KBM-7 (cell line): Measurements from ENCODE around the gene JPT1.
"Not testable (repeated sequence)": the region's sequence is repeated elsewhere in the genome, so short reads cannot be mapped to it uniquely, and the experiment has no call there.

Source experiments
- DNase-seq: peaks from one replicate; pipeline ENCODE4 v3.0.0-alpha.2; 2015
- in situ Hi-C: fragments of 300-500 bp; cut with MboI; formaldehyde crosslinking; loops from 2 replicates; pipeline ENCODE4 v1.14.3; 2020; ENCODE audit warnings: low sequenced_read_pairs, low pct_unique_long_range_greater_than_20kb, mixed read lengths

The JPT1 gene

GRCh38 chr17:75154195-75155106 lies at the start of gene JPT1:
Gene JPT1 (minus strand): TSS chr17:75154512. CDS start chr17:75154397, 115 bp downstream.
- in situ Hi-C loops: no loop called here
- peak; percentile 99 for DNase-seq

GRCh38 chr17:75199886-75200618 lies 45.7 kb upstream of the JPT1 start:
- in situ Hi-C loops: no loop called here
- DNase-seq: no peak

- in situ Hi-C loops: no loop called here
- DNase-seq: no peak
Observed at GRCh38 chr17:75194879-75195278, 40.6 kb upstream of the JPT1 start.

GRCh38 chr17:75191584-75191983 lies 37.3 kb upstream of the JPT1 start:
- DNase-seq: peak; percentile 45
- in situ Hi-C loops: no loop called here

GRCh38 chr17:75188614-75189013 lies 34.3 kb upstream of the JPT1 start:
- no peak for DNase-seq
- in situ Hi-C loops: no loop called here

- no peak for DNase-seq
- in situ Hi-C loops: no loop called here
Observed at GRCh38 chr17:75183999-75184884, 29.9 kb upstream of the JPT1 start.

DNA sequence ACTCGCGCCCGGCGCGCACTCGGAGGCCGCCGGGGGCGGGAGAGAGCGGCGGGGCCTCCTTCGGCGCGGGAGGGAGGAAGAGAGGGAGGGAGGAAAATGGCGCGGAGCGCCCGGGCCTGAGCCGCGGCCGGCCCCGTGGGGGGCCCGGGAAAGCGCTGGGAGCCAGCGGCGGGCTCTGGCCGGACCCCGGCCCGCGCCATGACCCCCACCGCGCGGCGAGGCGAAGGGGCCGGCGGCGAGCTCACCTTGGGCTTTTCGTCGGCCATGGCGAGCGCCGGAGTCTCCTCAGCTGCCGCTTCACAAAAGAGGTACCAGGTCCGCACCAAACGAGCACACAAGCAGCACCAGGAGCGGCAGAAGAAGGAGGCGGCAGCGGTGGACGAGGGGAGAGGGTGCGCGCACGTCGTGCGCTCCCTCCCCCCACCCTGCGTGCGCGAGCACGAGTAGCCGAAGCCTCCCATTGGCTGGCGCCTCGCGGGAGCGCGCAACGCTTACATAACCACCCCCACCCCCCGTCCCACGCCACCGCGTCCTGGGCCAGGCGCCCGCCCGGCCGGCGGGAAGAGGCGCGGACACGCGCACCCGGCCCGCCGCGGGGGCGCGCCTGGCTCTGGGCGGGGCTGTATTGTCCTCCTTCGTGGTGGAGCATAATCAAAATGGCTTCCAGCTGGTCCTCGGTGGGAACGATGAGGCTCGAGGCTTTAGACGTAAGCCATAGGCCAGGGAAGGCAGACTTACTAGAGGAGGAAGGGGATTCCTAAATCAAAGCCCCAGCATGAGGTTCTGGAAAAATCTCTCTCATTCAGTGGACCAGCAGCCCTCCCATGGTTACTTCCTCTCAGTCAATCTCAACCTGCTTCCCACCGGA lies 28.5 kb upstream of the JPT1 start, which contains the start of gene SUMO2:
TSS of gene SUMO2 (minus strand) at position 391 of the 868 bp plus-strand sequence. CDS start at position 266, 125 bp downstream.
- in situ Hi-C loops: no loop called here
- peak; percentile 98 for DNase-seq

- in situ Hi-C loops: no loop called here
- DNase-seq: no peak
Observed at GRCh38 chr17:75182319-75182568, 27.9 kb upstream of the JPT1 start.

GRCh38 chr17:75181608-75182318 lies 27.5 kb upstream of the JPT1 start:
- in situ Hi-C loops: no loop called here
- peak; percentile 24 for DNase-seq

DNA sequence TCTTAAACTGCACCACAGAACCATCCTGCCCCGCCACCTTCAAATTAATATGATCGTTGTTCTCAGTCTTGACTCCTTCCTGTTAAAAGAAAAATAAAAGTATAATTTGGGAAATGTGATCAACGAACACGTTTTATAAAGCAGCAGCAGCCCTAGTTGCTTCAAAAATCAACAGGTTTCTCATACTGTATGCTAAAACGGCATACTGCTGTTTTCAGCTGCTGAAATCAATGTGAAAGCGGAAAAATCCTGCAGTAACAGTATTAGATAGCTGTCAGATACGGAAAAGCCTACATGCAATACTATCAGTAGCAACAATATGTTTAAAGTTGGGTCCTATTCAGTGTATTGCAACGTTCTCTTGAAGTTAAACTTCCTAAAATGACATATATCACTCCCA lies 26.8 kb upstream of the JPT1 start:
- in situ Hi-C loops: no loop called here

GRCh38 chr17:75178453-75178852 lies 24.1 kb upstream of the JPT1 start:
- in situ Hi-C loops: no loop called here
- no peak for DNase-seq

More for the DNA sequence above, 26.8 kb upstream of the JPT1 start:
- no peak for DNase-seq

DNA sequence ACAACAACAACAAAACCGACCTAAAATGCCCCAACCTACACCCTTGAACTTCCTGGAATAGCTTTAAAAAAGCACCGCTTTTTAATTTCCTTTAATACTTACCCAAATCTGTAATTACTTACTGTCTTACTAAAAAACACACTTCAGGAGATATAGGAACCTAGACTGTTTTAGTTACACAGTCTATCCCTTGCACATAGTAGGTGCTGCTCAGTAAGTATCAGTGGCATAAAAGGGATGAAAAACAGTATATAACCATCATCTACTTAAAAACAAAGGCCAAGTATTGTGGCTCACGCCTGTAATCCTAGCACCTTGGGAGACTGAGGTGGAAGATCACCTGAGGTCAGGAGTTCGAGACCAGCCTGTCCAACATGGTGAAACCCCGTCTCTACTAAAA lies 22.3 kb upstream of the JPT1 start:
- in situ Hi-C loops: no loop called here

DNA sequence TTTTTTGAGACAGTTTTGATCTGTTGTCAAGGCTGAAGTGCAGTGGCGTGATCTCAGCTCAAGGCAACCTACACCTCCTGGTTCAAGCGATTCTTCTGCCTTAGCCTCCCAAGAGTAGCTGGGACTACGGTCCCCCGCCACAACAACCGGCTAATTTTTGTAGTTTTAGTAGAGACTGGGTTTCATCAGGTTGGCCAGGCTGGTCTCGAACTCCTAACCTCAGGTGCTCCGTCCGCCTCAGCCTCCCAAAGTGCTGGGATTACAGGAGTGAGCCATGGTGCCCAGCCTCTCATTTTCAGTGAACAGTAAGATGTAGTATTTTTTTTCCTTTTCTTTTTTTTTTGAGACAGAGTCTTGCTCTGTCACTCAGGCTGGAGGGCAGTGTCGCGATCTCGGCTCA lies 20.7 kb upstream of the JPT1 start:
- DNase-seq: no peak
- in situ Hi-C loops: no loop called here

More for the DNA sequence above, 22.3 kb upstream of the JPT1 start:
- DNase-seq: no peak

GRCh38 chr17:75173526-75173925 lies 19.2 kb upstream of the JPT1 start:
- in situ Hi-C loops: no loop called here
- no peak for DNase-seq

- in situ Hi-C loops: no loop called here
Observed at GRCh38 chr17:75168998-75169397, 14.7 kb upstream of the JPT1 start.

GRCh38 chr17:75164606-75165005 lies 10.3 kb upstream of the JPT1 start:
- in situ Hi-C loops: not testable (repeated sequence)

More at GRCh38 chr17:75168998-75169397, 14.7 kb upstream of the JPT1 start:
- no peak for DNase-seq

DNA sequence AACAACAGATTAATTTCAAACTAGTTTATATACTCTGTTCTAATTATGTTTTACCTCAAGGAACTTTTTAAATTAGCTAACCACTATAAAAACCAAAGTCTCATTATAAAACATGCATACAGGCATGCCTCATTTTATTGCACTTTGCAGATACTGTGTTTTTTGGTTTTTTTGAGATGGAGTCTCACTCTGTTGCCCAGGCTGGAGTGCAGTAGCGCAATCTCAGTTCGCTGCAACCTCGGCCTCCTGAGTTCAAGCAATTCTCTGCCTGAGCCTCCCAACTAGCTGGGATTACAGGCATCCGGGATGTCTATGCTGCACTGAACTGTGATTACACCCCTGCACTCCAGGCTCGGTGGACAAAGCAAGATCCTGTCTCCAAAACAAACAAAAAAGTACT lies 8.8 kb upstream of the JPT1 start:
- in situ Hi-C loops: no loop called here
- no peak for DNase-seq

More at GRCh38 chr17:75164606-75165005, 10.3 kb upstream of the JPT1 start:
- not testable (repeated sequence) for DNase-seq

GRCh38 chr17:75160211-75160610 lies 5.9 kb upstream of the JPT1 start:
- in situ Hi-C loops: no loop called here
- DNase-seq: no peak
